ENCODE measurements around the gene RIPOR2.
A peak's percentile ranks its signal among the peaks of the same experiment; 100 is the strongest.
"Not testable (repeated sequence)": the region's sequence is repeated elsewhere in the genome, so short reads cannot be mapped to it uniquely, and the experiment has no call there.

RIPOR2 gene

GRCh38 chr6:24880451-24880850 is 55.3 kb downstream of the RIPOR2 start:
- DNase-seq = no peak

GRCh38 chr6:24879351-24879750 is 56.4 kb downstream of the RIPOR2 start:
- DNase-seq = no peak

DNA sequence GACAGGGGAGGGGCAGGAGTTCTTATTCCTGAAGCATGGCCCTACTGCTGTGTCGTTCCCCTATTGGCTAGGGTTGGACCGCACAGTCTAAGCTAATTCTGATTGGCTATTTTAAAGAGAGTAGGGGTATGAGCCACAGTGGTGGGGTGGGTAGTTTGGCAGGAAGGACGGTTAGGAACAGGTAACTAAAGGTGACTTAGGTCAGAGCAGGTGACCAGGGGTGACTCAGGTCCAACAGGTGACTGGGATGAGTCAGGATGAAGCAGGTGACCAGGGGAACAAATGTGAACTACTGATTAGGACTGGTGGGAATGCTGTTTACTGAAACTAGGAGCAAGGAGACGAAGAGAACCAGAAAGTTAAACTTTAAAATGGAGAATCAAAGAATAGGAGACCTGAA is 58.0 kb downstream of the RIPOR2 start:
- not testable (repeated sequence) for DNase-seq

GRCh38 chr6:24876499-24877465 is 59.0 kb downstream of the RIPOR2 start:
- no peak for DNase-seq

DNA sequence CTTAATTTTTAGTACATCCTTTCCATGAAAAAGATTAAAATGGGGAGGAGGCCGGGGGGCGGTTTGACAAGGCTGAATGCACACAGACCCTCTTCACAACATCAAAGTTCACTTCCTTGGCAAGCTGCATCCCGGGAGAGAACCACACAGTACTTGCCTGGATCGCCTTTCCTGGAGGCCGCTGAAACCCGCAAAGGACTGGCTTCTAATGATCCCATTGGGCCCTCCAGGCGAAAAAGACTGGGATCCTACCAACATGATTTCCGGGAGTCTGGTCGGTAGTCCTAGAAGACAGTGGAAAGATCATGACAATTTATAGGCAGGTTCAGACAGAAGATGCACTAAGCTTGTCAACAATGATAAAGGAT is 60.2 kb downstream of the RIPOR2 start:
- no peak for DNase-seq

DNA sequence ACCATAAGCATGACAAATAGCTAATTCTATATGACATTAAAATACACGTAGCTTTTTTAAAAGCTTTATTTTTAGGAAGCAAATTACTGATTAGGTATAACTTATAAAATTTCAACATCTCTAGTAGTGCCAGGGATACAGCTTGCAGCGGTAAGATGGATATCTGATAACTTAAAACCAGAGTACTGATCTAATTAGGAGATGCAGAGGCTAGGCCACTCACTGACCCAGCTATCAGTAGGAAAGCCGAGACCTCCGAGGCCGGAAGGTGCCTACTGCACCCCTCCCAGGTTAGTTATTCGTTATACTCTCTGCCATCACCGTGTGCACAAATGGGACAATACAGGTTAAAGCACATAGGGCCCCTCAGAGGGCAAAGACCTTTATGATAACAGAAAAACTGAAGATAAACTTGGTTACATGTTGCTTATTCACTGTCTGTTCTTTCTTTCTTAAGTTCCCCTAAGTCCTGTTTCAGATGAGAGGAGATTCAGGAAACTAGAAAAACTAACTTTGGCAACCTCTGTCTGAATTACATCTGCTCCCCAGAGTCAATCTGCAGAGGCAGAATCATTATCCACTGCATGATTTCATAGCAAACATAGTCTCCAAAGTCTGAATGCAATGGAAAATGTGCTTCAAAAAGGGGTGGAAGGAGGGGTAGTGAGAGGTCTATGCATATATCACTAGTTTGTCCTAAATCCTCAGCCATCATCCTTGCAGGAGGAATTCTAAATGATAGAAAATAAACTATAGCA is 60.8 kb downstream of the RIPOR2 start:
- DNase-seq = no peak

DNA sequence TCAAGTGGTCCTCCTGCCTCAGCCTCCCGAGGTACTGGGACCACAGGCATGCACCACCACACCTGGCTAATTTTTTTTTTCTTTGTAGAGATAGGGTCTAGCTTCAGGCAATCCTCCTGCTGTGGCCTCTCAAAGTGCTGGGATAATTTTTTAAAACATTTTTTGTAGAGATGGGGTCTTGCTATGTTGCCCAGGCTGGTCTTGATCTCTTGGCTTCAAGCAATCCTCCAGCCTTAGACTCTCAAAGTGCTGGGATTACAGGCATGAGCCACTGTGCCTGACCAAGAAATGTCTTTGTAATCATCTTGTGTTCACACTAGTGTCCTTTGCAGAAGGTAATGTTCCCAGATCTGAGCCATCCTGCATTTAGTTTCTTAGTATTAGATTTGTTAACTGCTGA is 61.6 kb downstream of the RIPOR2 start:
- DNase-seq = no peak

GRCh38 chr6:24872779-24873178 is 63.0 kb downstream of the RIPOR2 start:
- DNase-seq = no peak

DNA sequence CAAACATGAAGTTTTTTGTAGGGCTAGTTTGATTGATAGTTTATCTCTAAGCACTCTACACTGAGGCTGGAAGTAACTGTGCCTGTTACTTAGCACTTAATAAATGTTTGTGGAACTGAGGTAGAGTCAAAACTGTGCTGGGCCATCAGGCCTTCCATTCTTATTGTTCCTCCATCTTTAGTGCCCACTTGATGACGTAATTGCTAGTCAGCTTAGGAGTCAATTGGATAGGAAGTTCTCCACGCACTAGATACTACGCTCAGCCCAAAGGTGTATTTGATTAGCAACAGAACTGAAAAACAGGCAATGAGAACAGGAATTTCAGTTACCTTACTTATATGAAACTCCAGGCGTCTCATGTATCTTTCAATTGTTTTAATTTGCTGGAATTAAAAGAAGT is 67.0 kb downstream of the RIPOR2 start:
- no peak for DNase-seq

- DNase-seq = no peak
Observed at GRCh38 chr6:24867104-24867703, 68.6 kb downstream of the RIPOR2 start.

GRCh38 chr6:24865161-24865560 is 70.6 kb downstream of the RIPOR2 start:
- no peak for DNase-seq

DNA sequence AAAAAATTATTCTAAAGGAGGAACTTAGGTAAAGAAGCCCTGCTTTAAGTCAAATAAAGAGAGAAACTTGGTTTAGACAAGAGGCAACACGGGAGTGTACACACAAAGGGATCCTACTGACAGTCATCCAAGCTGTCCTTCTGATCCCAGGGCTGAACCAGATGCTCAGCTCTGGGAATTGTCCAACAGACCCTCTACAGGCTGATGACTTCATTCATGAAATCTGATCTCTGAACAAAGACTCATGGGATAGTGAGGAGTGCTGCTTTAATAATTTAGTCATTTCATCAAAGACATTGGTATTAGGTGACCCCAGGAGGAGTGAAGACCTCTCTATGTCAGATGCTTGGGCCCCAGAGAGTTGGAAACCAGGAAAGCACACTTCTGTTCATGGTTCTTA is 71.4 kb downstream of the RIPOR2 start:
- no peak for DNase-seq

GRCh38 chr6:24861934-24862333 is 73.8 kb downstream of the RIPOR2 start:
- DNase-seq = no peak

- DNase-seq = no peak
Observed at GRCh38 chr6:24859608-24860200, 76.1 kb downstream of the RIPOR2 start.

DNA sequence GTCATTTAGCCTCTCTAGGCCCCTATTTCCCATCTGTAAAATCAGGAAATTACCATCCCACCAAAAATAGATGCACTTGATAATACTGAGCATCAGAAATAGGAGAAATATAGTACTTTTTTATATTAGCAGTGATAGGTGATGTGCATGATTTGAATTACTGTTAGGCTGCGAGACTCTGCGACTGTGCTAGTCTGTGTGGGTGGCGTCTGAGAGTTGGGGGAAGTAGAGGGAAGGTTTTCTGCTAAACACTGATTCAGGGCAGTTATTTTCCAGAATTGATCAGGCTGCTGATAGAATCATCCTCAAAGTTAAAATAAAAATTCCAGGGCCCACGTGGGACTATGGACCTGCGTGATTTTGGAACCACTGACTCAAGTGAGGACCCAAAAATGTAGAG is 76.6 kb downstream of the RIPOR2 start:
- peak in 3 of 51 donors; percentile 3 to 14 (median 11) for DNase-seq

- DNase-seq = peak in 1 of 51 donors; percentile 9
Observed at GRCh38 chr6:24858177-24858653, 77.5 kb downstream of the RIPOR2 start.

GRCh38 chr6:24856901-24857670 is 78.7 kb downstream of the RIPOR2 start:
- DNase-seq = peak in 1 of 51 donors; percentile 6

DNA sequence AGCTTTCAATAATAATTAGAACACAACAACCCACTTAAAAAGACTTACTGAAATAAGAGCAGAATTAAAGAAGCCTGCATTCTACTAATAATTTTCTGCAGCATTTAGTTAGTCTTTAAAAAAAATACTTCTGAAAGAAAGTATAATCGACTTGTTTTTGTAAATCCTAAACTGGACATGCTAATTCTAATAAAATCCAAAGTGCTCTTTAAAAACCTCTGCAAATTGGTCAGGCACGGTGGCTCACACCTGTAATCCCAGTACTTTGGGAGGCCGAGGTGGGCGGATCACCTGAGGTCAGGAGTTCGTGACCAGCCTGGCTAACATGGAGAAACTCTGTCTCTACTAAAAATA is 79.5 kb downstream of the RIPOR2 start:
- no peak for DNase-seq

GRCh38 chr6:24855395-24856245 is 80.1 kb downstream of the RIPOR2 start:
- peak in 33 of 51 donors; percentile 6 to 74 (median 38) for DNase-seq

All from hypothalamus (tissue), 51 donors.